NB4 (cell line): ENCODE results near the gene LEFTY2.

ENCODE experiments used
- CTCF ChIP-seq: IDR thresholded peaks from one replicate; pipeline ENCODE4 v1.5.1; 2012; ENCODE audit warnings: low read depth, low read length
- MAX ChIP-seq: IDR thresholded peaks from 2 replicates; pipeline ENCODE4 v1.6.1; 2011; ENCODE audit warnings: low read depth, low read length
- POLR2A ChIP-seq: IDR thresholded peaks from 2 replicates; pipeline ENCODE4 v1.6.1; 2011; ENCODE audit warnings: mild to moderate bottlenecking; ENCODE audit not compliant: insufficient read length; ENCODE audit errors: extremely low read depth

GRCh38 chr1:225946803-225947202, 5.8 kb upstream of the LEFTY2 start:
- TF ChIP-seq CTCF (no peak), POLR2A (no peak), MAX (no peak)
